Parathyroid adenoma (tissue), 2 donors: Measurements from ENCODE around the gene PDGFC.

ENCODE experiments used
- H2AFZ ChIP-seq: fragments of 300-600 bp; sonication (generic); one replicate; pipeline ENCODE4 v1.7.0; 2017; ENCODE audit warnings: antibody characterized with exemption, mild to moderate bottlenecking
- H3K27ac ChIP-seq: fragments of 300-600 bp; sonication (generic); one replicate; pipeline ENCODE4 v1.7.0; 2017
- H3K27me3 ChIP-seq: fragments of 300-600 bp; sonication (generic); one replicate; pipeline ENCODE4 v1.7.0; 2017; ENCODE audit warnings: low read length; ENCODE audit not compliant: control insufficient read depth, insufficient read depth
- H3K36me3 ChIP-seq: fragments of 300-600 bp; sonication (generic); one replicate; pipeline ENCODE4 v1.7.0; 2017; ENCODE audit warnings: low read length; ENCODE audit not compliant: control insufficient read depth, insufficient read depth
- H3K4me1 ChIP-seq: fragments of 300-600 bp; sonication (generic); one replicate; pipeline ENCODE4 v1.7.0; 2017; ENCODE audit warnings: control low read depth
- H3K4me2 ChIP-seq: fragments of 300-600 bp; sonication (generic); one replicate; pipeline ENCODE4 v1.7.0; 2017; ENCODE audit warnings: low read length
- H3K4me3 ChIP-seq: fragments of 300-600 bp; sonication (generic); one replicate; pipeline ENCODE4 v1.7.0; 2017; ENCODE audit warnings: low read depth, low read length
- H3K79me2 ChIP-seq: fragments of 300-600 bp; sonication (generic); one replicate; pipeline ENCODE4 v1.7.0; 2017; ENCODE audit warnings: control low read depth
- H3K9ac ChIP-seq: fragments of 300-600 bp; sonication (generic); one replicate; pipeline ENCODE4 v1.7.0; 2017; ENCODE audit warnings: mild to moderate bottlenecking
- H3K9me3 ChIP-seq: fragments of 300-600 bp; sonication (generic); one replicate; pipeline ENCODE4 v1.7.0; 2017; ENCODE audit warnings: low read length; ENCODE audit not compliant: control insufficient read depth
- CTCF ChIP-seq: fragments of 300-600 bp; sonication (generic); IDR thresholded peaks from one replicate; pipeline ENCODE4 v1.7.0; 2017; ENCODE audit warnings: antibody characterized with exemption, mild to moderate bottlenecking
- donor health status: primary hyperparathyroidism.

Gene PDGFC

GRCh38 chr4:156963419-156963818 is 8.2 kb downstream of the PDGFC start:
- Histone ChIP-seq H3K79me2 (peaks cover 45% of the 10 kb centered on the region), H3K4me1 (peaks cover 14% of the 10 kb centered on the region), H3K9ac (no peak overlapping the region), H3K36me3 (no peaks in the 10 kb centered on the region), H3K4me3 (no peak overlapping the region), H2AFZ (no peak overlapping the region), H3K27me3 (no peaks in the 10 kb centered on the region), H3K4me2 (no peak overlapping the region), H3K27ac (no peak overlapping the region), H3K9me3 (no peaks in the 10 kb centered on the region)
- TF ChIP-seq CTCF, result no peak

GRCh38 chr4:156962528-156962974 is 9.0 kb downstream of the PDGFC start:
- Histone ChIP-seq H3K36me3 (no peaks in the 10 kb centered on the region), H3K9me3 (no peaks in the 10 kb centered on the region), H3K4me2 (no peak overlapping the region), H3K4me3 (no peak overlapping the region), H3K27me3 (no peaks in the 10 kb centered on the region), H2AFZ (no peak overlapping the region), H3K27ac (no peak overlapping the region), H3K9ac (no peak overlapping the region), H3K79me2 (peaks cover 44% of the 10 kb centered on the region), H3K4me1 (peaks cover 14% of the 10 kb centered on the region)
- no peak for TF ChIP-seq CTCF

- no peaks in the 10 kb centered on the region for H3K9me3 ChIP-seq
- no peaks in the 10 kb centered on the region for H3K27me3 ChIP-seq
- H3K4me3 ChIP-seq, result no peak overlapping the region
- no peak for TF ChIP-seq CTCF
- H3K4me1 ChIP-seq, result peaks cover 18% of the 10 kb centered on the region
- peaks cover 48% of the 10 kb centered on the region for H3K79me2 ChIP-seq
- no peak overlapping the region for H3K9ac ChIP-seq
- H3K27ac ChIP-seq, result no peak overlapping the region
- H3K4me2 ChIP-seq, result no peak overlapping the region
- H2AFZ ChIP-seq, result no peak overlapping the region
- no peaks in the 10 kb centered on the region for H3K36me3 ChIP-seq
These were observed 9.6 kb downstream of the PDGFC start for GRCh38 chr4:156962058-156962358.

- no peaks in the 10 kb centered on the region for H3K9me3 ChIP-seq
- H3K4me3 ChIP-seq, result no peak overlapping the region
- H3K27me3 ChIP-seq, result no peaks in the 10 kb centered on the region
- H3K4me2 ChIP-seq, result no peak overlapping the region
- H3K9ac ChIP-seq, result no peak overlapping the region
- H3K36me3 ChIP-seq, result no peaks in the 10 kb centered on the region
- peaks cover 50% of the 10 kb centered on the region for H3K79me2 ChIP-seq
- TF ChIP-seq CTCF, result no peak
- H3K27ac ChIP-seq, result no peak overlapping the region
- H2AFZ ChIP-seq, result no peak overlapping the region
- peaks cover 16% of the 10 kb centered on the region for H3K4me1 ChIP-seq
These were observed 10.2 kb downstream of the PDGFC start for GRCh38 chr4:156961196-156962057.

- Histone ChIP-seq H3K9ac (no peak overlapping the region), H3K4me2 (no peak overlapping the region), H3K27me3 (no peaks in the 10 kb centered on the region), H3K4me3 (no peak overlapping the region), H3K4me1 (peaks cover 16% of the 10 kb centered on the region), H3K27ac (no peak overlapping the region), H3K9me3 (no peaks in the 10 kb centered on the region), H3K36me3 (no peaks in the 10 kb centered on the region), H2AFZ (no peak overlapping the region), H3K79me2 (peaks cover 36% of the 10 kb centered on the region)
- TF ChIP-seq CTCF, result no peak
These were observed 12.3 kb downstream of the PDGFC start for GRCh38 chr4:156959298-156959702.
